Adrenal gland (tissue), 12 donors: Measurements from ENCODE around the gene PHF24. TPM values are rescaled to one million over a fixed set of nuclear protein-coding genes. Genes with fewer than 3 reads are reported as not detected.
A peak's percentile ranks its signal among the peaks of the same experiment; 100 is the strongest.

Experiments used
- DNase-seq, 7 donors: peaks; one replicate each; pipeline ENCODE4 v3.0.0-alpha.2; 2019 to 2020
- H3K27ac ChIP-seq, 5 donors: fragments of 200-600 bp; sonication (generic) in 4 of 5; 1 replicate in 3 of 5; 2 replicates in 2 of 5; pipeline versions ENCODE4 v1.5.1 to v1.8.0; 2016 to 2020; ENCODE audit warnings: mild to moderate bottlenecking in 1 of 5
- H3K27me3 ChIP-seq: fragments of 200-600 bp; 2 replicates; pipeline ENCODE4 v1.8.0; 2021
- H3K36me3 ChIP-seq, 2 donors: fragments of 200-600 bp; replicated peaks in 1 of 2; 1 replicate in 1 of 2; 2 replicates in 1 of 2; pipeline versions ENCODE4 v1.5.1 to v1.8.0; 2018 to 2022
- H3K4me1 ChIP-seq, 2 donors: fragments of 200-600 bp; replicated peaks in 1 of 2; 1 replicate in 1 of 2; 2 replicates in 1 of 2; pipeline versions ENCODE4 v1.5.1 to v1.8.0; 2018 to 2021
- H3K4me3 ChIP-seq, 4 donors: fragments of 200-600 bp; sonication (generic) in 3 of 4; one replicate each; pipeline ENCODE4 v1.5.1; 2016 to 2018
- H3K9me3 ChIP-seq, 3 donors: fragments of 200-600 bp; sonication (generic) in 1 of 3; replicated peaks in 1 of 3; 1 replicate in 2 of 3; 2 replicates in 1 of 3; pipeline versions ENCODE4 v1.5.1 to v1.8.0; 2016 to 2021
- CTCF ChIP-seq, 6 experiments: fragments of 450-650 bp in 4 of 6; fragments of 200-600 bp in 2 of 6; sonication (generic) in 1 of 6; IDR thresholded peaks; 1 replicate in 5 of 6; 2 replicates in 1 of 6; pipeline versions ENCODE4 v1.5.1 to v1.8.0; 2016 to 2021; ENCODE audit warnings: antibody characterized with exemption in 6 of 6, mild to moderate bottlenecking in 2 of 6, moderate library complexity in 1 of 6
- POLR2A ChIP-seq, 2 donors: fragments of 450-650 bp; IDR thresholded peaks; one replicate each; pipeline ENCODE4 v1.6.1; 2017; ENCODE audit warnings: antibody characterized with exemption in 2 of 2, mild to moderate bottlenecking in 2 of 2, moderate library complexity in 1 of 2
- WGBS, 4 donors: extraction: QIAGEN DNeasy Blood & Tissue Kit in 2 of 4; methylation state at CpG; one replicate each; pipeline versions ENCODE4 v1.1.5 to v1.1.7; 2013 to 2017; 5-methylcytosine and 5-hydroxymethylcytosine counted together
- intact Hi-C, 2 donors: fragments of 100-400 bp; cut with DNase I; formaldehyde crosslinking; loops; one replicate each; pipeline versions ENCODE4 v1.14.1 to v1.15.0; 2022 to 2023
- polyA plus RNA-seq, 3 donors: library from polyadenylated mRNA; stranded (reverse); fragments of 200-250 nt in 2 of 3; fragments of 350-450 nt in 1 of 3; fragmentation: Illumina TruSeq in 1 of 3; extraction: RNeasy Lipid Tissue Mini Kit (QIAGEN cat#74804) in 1 of 3; gene quantifications; one replicate each; pipeline ENCODE4 v1.2.3, GENCODE V29; 2013 to 2014
- total RNA-seq, 9 donors: library from RNA; depleted of rRNA in 4 of 9; stranded (reverse); fragments of >200 nt in 4 of 9; fragments of 120-200 nt in 1 of 9; fragmentation: NEBNext Ultra II Directional in 1 of 9; extraction: Animal tissue kit (Norgen Biotek cat#: 25700) in 1 of 9; gene quantifications; one replicate each; pipeline versions ENCODE4 v1.1.0 to v1.2.4, GENCODE V29; 2013 to 2023
- donor health status: healthy with polysubstance abuse.
- donor health status: Bipolar disorder and iron deficiency.
- donor health status: DM: yes; HTN: yes; CAD: no.
- donor health status: DM: no; HTN: no; CAD: no.
- donor health status: DM: no; HTN: no; CAD: no.
- donor health status: DM: yes; HTN: yes; CAD: no.

PHF24 gene
- total and polyA plus RNA-seq, 12 donors: 0.09 to 1.7 (median 0.16) TPM; not detected in 1

GRCh38 chr9:34988218-34989002, 30.3 kb downstream of the PHF24 start:
- intact Hi-C loops: loop anchor here in 1 of 2 donors (5.0 to 10.0 kb wide), 2 partner anchors 86 to 106 kb away; partner anchors contain the start of gene PIGO
- TF ChIP-seq POLR2A (IDR thresholded peaks at IDR 0.05): no peak
- TF ChIP-seq CTCF (IDR thresholded peaks at IDR 0.05): no peak
- DNase-seq: peak in 5 of 7 donors; percentile 39 to 86 (median 56)
- WGBS, 4 donors: 29 to 35% (median 32%) methylated on average over 21 to 25 of the region's 25 CpGs
- no peaks in the 10 kb centered on the region for H3K9me3 ChIP-seq
- no peaks in the 10 kb centered on the region for H3K36me3 ChIP-seq
- H3K27me3 ChIP-seq: no peaks in the 10 kb centered on the region
- H3K27ac ChIP-seq: peak overlapping the region in 4 of 5 donors; percentile 21 to 95 (median 69)
- H3K4me1 ChIP-seq: peaks cover 21 to 31% of the 10 kb centered on the region in 2 donors
- H3K4me3 ChIP-seq: peak overlapping the region in 2 of 4 donors; percentile 42 to 71

- peaks cover 29 to 40% of the 10 kb centered on the region in 2 donors for H3K4me1 ChIP-seq
- peak; percentile 99 to 100 (median 100) for DNase-seq
- 0 to 1% (median 0%) methylated on average over 13 to 65 of the region's 65 CpGs for WGBS, 4 donors
Measured at GRCh38 chr9:34989003-34989945, 31.2 kb downstream of the PHF24 start, which contains the start of gene DNAJB5. Gene DNAJB5, plus strand, starts transcription at chr9:34989745. Its CDS starts 886 bp downstream, at chr9:34990631.

GRCh38 chr9:34989946-34990635, 32.0 kb downstream of the PHF24 start:
- H3K9me3 ChIP-seq: no peaks in the 10 kb centered on the region
- intact Hi-C loops: loop anchor here in 1 of 2 donors (5.0 to 10.0 kb wide), 3 partner anchors 75 to 105 kb away; partner anchors contain the start of gene PIGO
- WGBS, 4 donors: 6 to 19% (median 10%) methylated on average over 9 to 38 of the region's 39 CpGs
- TF ChIP-seq POLR2A (IDR thresholded peaks at IDR 0.05) (peak in 1 of 2 donors; percentile 17), CTCF (IDR thresholded peaks at IDR 0.05) (no peak)
- peak overlapping the region in 3 of 4 donors; percentile 63 to 88 (median 71) for H3K4me3 ChIP-seq
- peak in 6 of 7 donors; percentile 67 to 87 (median 70) for DNase-seq
- H3K27me3 ChIP-seq: no peaks in the 10 kb centered on the region
- peaks cover 37 to 48% of the 10 kb centered on the region in 2 donors for H3K4me1 ChIP-seq
- no peaks in the 10 kb centered on the region for H3K36me3 ChIP-seq
- peak overlapping the region in 4 of 5 donors; percentile 86 to 95 (median 91) for H3K27ac ChIP-seq

More at GRCh38 chr9:34989003-34989945, 31.2 kb downstream of the PHF24 start, which contains the start of gene DNAJB5:
- Histone ChIP-seq H3K4me3 (peak within 1 kb of the TSS in 3 of 4 donors; percentile 63 to 88 (median 71)), H3K27me3 (no peaks in the 10 kb centered on the region), H3K27ac (peak within 1 kb of the TSS in 4 of 5 donors; percentile 86 to 95 (median 91)), H3K36me3 (no peaks in the 10 kb centered on the region), H3K9me3 (no peaks in the 10 kb centered on the region)
- peak in 1 of 6 experiments; percentile 4 for TF ChIP-seq CTCF (IDR thresholded peaks at IDR 0.05)
- TF ChIP-seq POLR2A (IDR thresholded peaks at IDR 0.05): peak; percentile 93 to 95
- intact Hi-C loops: loop anchor here in 1 of 2 donors (5.0 to 10.0 kb wide), 2 partner anchors 87 to 106 kb away; partner anchors contain the start of gene PIGO
